HL-60 (cell line): Measurements from ENCODE around the gene NRP1.
A peak's percentile ranks its signal among the peaks of the same experiment; 100 is the strongest.

Source experiments
- DNase-seq, 2 experiments: peaks; one replicate each; pipeline ENCODE4 v3.0.0-alpha.2; 2010 to 2020; ENCODE audit warnings: low read depth in 1 of 2, low spot score in 1 of 2
- H3K27ac ChIP-seq: fragments of 250-450 bp; sonication (Bioruptor Pico); replicated peaks from 2 replicates; pipeline ENCODE4 v1.5.1; 2020; ENCODE audit warnings: mild to moderate bottlenecking, moderate library complexity
- H3K27me3 ChIP-seq: fragments of 250-450 bp; sonication (Bioruptor Pico); 2 replicates; pipeline ENCODE4 v1.5.1; 2021; ENCODE audit warnings: mild to moderate bottlenecking, moderate library complexity; ENCODE audit not compliant: insufficient read depth, poor library complexity, severe bottlenecking
- H3K4me3 ChIP-seq: replicated peaks from 2 replicates; pipeline ENCODE4 v1.5.1; 2011; ENCODE audit warnings: mild to moderate bottlenecking, control low read depth, low read length; ENCODE audit not compliant: insufficient read depth
- GABPA ChIP-seq: IDR thresholded peaks from 2 replicates; pipeline ENCODE4 v1.6.1; 2012; ENCODE audit warnings: low read depth
- POLR2AphosphoS5 ChIP-seq: IDR thresholded peaks from 2 replicates; pipeline ENCODE4 v1.6.1; 2012; ENCODE audit warnings: low read depth
- REST ChIP-seq: IDR thresholded peaks from 2 replicates; pipeline ENCODE4 v1.6.1; 2012; ENCODE audit warnings: low read depth; ENCODE audit not compliant: insufficient replicate concordance
- SPI1 ChIP-seq: IDR thresholded peaks from 2 replicates; pipeline ENCODE4 v1.6.1; 2012; ENCODE audit warnings: low read depth, mild to moderate bottlenecking, borderline replicate concordance
- TF ChIP-seq, protein P1 (sequence below): IDR thresholded peaks from one replicate; pipeline ENCODE4 v1.5.1; 2011; ENCODE audit warnings: low read length, control low read depth, inconsistent platforms; ENCODE audit not compliant: insufficient read depth

The NRP1 gene

GRCh38 chr10:33358016-33358415 is 23.5 kb upstream of the NRP1 start:
- Histone ChIP-seq H3K27ac (no peak overlapping the region), H3K4me3 (no peak overlapping the region), H3K27me3 (no peaks in the 10 kb centered on the region)
- no peak for DNase-seq
- no peak for TF ChIP-seq REST
- no peak for TF ChIP-seq SPI1
- TF ChIP-seq GABPA: no peak
- no peak for TF ChIP-seq POLR2AphosphoS5
- TF ChIP-seq, protein P1, sequence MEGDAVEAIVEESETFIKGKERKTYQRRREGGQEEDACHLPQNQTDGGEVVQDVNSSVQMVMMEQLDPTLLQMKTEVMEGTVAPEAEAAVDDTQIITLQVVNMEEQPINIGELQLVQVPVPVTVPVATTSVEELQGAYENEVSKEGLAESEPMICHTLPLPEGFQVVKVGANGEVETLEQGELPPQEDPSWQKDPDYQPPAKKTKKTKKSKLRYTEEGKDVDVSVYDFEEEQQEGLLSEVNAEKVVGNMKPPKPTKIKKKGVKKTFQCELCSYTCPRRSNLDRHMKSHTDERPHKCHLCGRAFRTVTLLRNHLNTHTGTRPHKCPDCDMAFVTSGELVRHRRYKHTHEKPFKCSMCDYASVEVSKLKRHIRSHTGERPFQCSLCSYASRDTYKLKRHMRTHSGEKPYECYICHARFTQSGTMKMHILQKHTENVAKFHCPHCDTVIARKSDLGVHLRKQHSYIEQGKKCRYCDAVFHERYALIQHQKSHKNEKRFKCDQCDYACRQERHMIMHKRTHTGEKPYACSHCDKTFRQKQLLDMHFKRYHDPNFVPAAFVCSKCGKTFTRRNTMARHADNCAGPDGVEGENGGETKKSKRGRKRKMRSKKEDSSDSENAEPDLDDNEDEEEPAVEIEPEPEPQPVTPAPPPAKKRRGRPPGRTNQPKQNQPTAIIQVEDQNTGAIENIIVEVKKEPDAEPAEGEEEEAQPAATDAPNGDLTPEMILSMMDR: no peak

DNA sequence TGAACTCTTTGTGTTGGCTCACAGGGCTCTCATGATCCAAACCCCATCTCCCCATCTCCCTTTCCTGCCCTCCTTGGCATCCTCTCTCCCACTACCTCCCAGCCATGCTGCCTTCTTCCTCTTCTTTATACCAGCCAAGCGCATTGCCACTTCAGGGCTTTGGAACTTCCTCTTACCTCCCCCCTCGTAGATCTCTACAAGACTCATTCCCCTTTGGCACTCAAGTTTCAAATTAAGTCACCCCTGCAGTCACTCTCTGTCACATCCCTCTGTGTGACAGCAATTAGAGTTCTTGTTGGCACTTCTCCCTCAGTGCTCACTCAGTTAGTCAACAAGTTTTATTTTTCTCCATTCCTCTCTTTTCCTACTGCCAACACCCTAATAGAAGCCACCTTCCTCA is 20.8 kb upstream of the NRP1 start:
- H3K27ac ChIP-seq: no peak overlapping the region
- no peak overlapping the region for H3K4me3 ChIP-seq
- no peaks in the 10 kb centered on the region for H3K27me3 ChIP-seq
- TF ChIP-seq POLR2AphosphoS5 (no peak), GABPA (no peak), SPI1 (peak; percentile 56; the same call in 1 of the 2 replicates), REST (no peak)
- TF ChIP-seq, protein P1: no peak
- DNase-seq: peak in 1 of 2 experiments; percentile 65

DNA sequence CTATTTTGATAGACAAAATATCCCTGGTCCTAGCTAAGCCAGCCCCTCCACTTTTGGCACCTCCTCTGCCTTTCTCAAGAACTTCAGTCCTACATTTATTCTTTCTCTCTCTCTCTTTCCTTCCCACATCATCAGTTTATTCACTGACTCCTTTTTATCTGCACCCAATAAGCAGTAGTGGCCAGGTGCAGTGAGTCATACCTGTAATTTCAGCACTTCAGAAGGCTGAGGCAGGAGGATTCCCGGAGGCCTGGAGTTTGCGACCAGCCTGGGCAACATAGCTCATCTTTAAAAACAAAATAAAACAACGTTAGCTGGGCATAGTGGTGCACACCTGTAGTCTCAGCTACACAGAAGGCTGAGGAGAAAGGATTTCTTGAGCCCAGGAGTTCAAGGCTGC is 19.4 kb upstream of the NRP1 start:
- TF ChIP-seq GABPA (no peak), POLR2AphosphoS5 (no peak), SPI1 (no peak), REST (no peak)
- TF ChIP-seq, protein P1: no peak
- Histone ChIP-seq H3K27me3 (no peaks in the 10 kb centered on the region), H3K27ac (no peak overlapping the region), H3K4me3 (no peak overlapping the region)
- DNase-seq: no peak
